Measurements from ENCODE around the gene PSPH.

GRCh38 chr7:56048245-56048644, 3.0 kb downstream of the PSPH start:
- TF ChIP-seq CTCF (IDR thresholded peaks at IDR 0.05) (no peak), POLR2A (IDR thresholded peaks at IDR 0.05) (no peak)

Measured in adrenal gland (tissue), 5 donors.